Measurements from ENCODE around the gene PAXX. TPM values are rescaled to one million over a fixed set of nuclear protein-coding genes. Genes with fewer than 3 reads are reported as not detected.

The PAXX gene
- total and polyA plus RNA-seq, 9 of the 15 experiments (the other 6 are each of a cell fraction or from before 2014, with no cell fraction given) = 1.2 to 175 (median 38.5) TPM

DNA sequence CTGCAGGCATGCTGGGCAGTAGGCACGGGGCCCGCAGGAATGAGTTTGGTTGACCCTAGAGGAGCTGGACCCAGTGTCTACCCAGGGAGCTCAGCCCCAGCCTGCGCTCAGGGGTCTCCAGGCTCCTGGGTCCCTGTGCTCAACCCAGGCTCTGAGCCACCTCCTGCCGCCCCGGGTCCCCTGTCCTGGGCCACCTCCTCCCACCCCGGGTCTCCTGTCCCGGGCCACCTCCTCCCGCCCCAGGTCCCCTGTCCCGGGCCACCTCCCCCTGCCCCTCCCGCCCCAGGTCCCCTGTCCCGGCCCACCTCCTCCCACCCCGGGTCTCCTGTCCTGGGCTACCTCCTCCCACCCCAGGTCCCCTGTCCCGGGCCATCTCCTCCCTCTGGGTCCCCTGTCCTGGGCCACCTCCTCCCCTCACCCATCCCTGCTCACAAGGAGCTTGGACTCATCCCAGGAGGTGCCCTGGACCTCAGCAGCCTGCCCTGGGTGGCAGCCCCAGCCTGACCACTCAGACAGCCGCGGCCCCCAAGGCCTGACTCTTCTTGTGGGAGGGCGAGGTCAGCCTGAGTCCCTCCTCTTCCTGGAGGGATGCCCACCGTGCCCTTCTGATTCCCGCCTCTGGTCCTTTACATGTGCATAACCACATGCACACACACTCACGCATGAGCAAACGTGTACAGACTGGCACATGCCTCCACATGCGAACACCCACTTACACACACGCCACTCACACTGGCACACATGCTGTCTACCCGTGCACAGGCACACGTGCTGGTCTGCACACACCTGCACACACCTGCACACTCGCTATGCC lies 37.7 kb upstream of the PAXX start (continued):
- TF ChIP-seq SPI1 (IDR thresholded peaks at IDR 0.05; ENCODE audit: borderline replicate concordance, low read depth, low read length) = no peak
- no peak for TF ChIP-seq CHCHD3 (CRISPR knock-in tag; IDR thresholded peaks at IDR 0.05)
- TF ChIP-seq PURB (CRISPR knock-in tag; IDR thresholded peaks at IDR 0.05; ENCODE audit: low read depth) = no peak
- TF ChIP-seq XRCC3 (IDR thresholded peaks at IDR 0.05) = no peak
- no peak for TF ChIP-seq ZNF507 (tag; conservative IDR thresholded peaks at IDR 0.05)
- TF ChIP-seq MLLT1 (IDR thresholded peaks at IDR 0.05) = no peak
- TF ChIP-seq, protein P1, sequence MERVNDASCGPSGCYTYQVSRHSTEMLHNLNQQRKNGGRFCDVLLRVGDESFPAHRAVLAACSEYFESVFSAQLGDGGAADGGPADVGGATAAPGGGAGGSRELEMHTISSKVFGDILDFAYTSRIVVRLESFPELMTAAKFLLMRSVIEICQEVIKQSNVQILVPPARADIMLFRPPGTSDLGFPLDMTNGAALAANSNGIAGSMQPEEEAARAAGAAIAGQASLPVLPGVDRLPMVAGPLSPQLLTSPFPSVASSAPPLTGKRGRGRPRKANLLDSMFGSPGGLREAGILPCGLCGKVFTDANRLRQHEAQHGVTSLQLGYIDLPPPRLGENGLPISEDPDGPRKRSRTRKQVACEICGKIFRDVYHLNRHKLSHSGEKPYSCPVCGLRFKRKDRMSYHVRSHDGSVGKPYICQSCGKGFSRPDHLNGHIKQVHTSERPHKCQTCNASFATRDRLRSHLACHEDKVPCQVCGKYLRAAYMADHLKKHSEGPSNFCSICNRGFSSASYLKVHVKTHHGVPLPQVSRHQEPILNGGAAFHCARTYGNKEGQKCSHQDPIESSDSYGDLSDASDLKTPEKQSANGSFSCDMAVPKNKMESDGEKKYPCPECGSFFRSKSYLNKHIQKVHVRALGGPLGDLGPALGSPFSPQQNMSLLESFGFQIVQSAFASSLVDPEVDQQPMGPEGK (CRISPR knock-in tag; IDR thresholded peaks at IDR 0.05; ENCODE audit: borderline replicate concordance) = no peak
- TF ChIP-seq POU5F1 (IDR thresholded peaks at IDR 0.05; ENCODE audit: borderline replicate concordance, low read depth, low read length, partially characterized antibody) = no peak
- TF ChIP-seq EP300 (IDR thresholded peaks at IDR 0.05; ENCODE audit: low read length) = no peak

Measured in K562 (cell line).